Measurements from ENCODE around the gene SLC25A15.

DNA sequence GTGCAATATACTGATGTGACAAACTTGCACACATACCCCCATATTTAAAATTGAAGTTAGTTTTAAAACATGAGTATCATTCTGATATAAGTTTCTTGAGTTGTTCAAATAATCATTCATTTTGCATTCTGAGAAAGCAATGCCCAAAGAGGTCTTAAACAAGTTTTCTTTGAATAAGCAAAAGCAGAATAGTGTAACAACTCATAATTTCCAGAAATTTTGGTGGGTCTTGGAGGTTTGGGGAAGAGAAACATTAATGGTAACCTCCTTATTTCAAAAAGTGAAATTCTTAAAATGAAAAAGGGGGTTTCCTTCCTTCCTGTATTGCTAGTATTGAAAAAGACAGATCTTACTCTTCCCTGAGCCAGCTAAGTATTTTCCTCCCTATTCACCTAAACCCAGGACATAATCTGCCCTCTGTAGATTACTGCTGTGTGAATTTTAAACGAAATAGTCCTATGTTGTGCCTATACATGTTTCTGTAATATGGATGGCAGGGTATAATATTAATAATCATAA lies 30.4 kb downstream of the SLC25A15 start:
- TF ChIP-seq CBFB (CRISPR knock-in tag; IDR thresholded peaks at IDR 0.05; ENCODE audit: low read depth) (no peak), CTCF (IDR thresholded peaks at IDR 0.05) (no peak), ATF2 (CRISPR knock-in tag; IDR thresholded peaks at IDR 0.05; ENCODE audit: borderline replicate concordance, low read depth) (no peak), STAT6 (CRISPR knock-in tag; conservative IDR thresholded peaks at IDR 0.05; ENCODE audit: low read depth) (no peak), JUN (CRISPR knock-in tag; IDR thresholded peaks at IDR 0.05) (no peak), NR1H2 (CRISPR knock-in tag; IDR thresholded peaks at IDR 0.05) (no peak), CREB1 (CRISPR knock-in tag; IDR thresholded peaks at IDR 0.05) (no peak), E2F5 (CRISPR knock-in tag; IDR thresholded peaks at IDR 0.05) (no peak), E2F1 (CRISPR knock-in tag; IDR thresholded peaks at IDR 0.05) (no peak), RELA (CRISPR knock-in tag; IDR thresholded peaks at IDR 0.05; ENCODE audit: borderline replicate concordance) (no peak)

Measured in WTC11 (cell line).